ENCODE data around the gene TBCEL.

TBCEL gene

DNA sequence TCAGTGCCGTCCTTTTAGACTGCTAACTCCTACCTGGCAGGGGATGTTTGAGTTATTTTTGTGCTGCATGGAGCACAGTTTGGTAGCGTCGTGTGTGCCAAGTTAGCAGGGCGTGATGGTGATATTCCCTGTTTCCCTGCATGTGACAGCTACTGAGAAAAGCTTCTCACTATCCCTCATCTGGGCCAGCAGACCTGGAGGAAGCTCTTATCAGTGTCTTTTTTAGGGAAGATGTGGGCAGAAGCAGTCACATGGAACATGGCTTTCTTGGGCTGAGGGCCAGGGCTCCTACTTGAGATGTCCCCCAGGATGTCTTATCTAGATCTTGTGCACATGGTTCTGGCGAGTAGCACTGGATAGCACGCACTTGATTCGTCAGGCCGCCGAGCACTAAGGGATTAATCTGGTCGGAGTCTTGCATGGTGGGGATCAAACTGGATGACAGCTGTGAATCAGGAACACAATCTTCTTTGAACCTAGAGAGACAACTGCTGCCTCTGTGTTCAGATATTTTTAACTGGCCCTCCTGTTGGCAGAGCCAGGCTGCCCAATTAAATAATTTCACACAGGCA is 110.9 kb downstream of the TBCEL start:
- TF ChIP-seq CTCF (IDR thresholded peaks at IDR 0.05; ENCODE audit: control insufficient read depth, extremely low read depth, insufficient read depth) = no peak
- no peak for DNase-seq (ENCODE audit: low read depth)

GRCh38 chr11:121137005-121137404 is 113.1 kb downstream of the TBCEL start:
- no peak overlapping the region for H3K4me3 ChIP-seq (ENCODE audit: low read depth, low read length)
- TF ChIP-seq CTCF (IDR thresholded peaks at IDR 0.05; ENCODE audit: control insufficient read depth, extremely low read depth, insufficient read depth) = no peak
- DNase-seq (ENCODE audit: low read depth) = no peak

More for the DNA sequence above, 110.9 kb downstream of the TBCEL start:
- no peak overlapping the region for H3K4me3 ChIP-seq (ENCODE audit: low read depth, low read length)

- DNase-seq (ENCODE audit: low read depth) = no peak
- no peak overlapping the region for H3K4me3 ChIP-seq (ENCODE audit: low read depth, low read length)
- no peak for TF ChIP-seq CTCF (IDR thresholded peaks at IDR 0.05; ENCODE audit: control insufficient read depth, extremely low read depth, insufficient read depth)
Measured at GRCh38 chr11:121138259-121138658, 114.4 kb downstream of the TBCEL start.

- no peak for DNase-seq (ENCODE audit: low read depth)
- no peak overlapping the region for H3K4me3 ChIP-seq (ENCODE audit: low read depth, low read length)
- TF ChIP-seq CTCF (IDR thresholded peaks at IDR 0.05; ENCODE audit: control insufficient read depth, extremely low read depth, insufficient read depth) = no peak
Measured at GRCh38 chr11:121140369-121140768, 116.5 kb downstream of the TBCEL start.

Data from LNCaP clone FGC (cell line).